Glomerular visceral epithelial cell (primary cell): ENCODE results near the gene AGAP4.
"Not testable (repeated sequence)": the region's sequence is repeated elsewhere in the genome, so short reads cannot be mapped to it uniquely, and the experiment has no call there.

Source experiments
- DNase-seq: peaks from one replicate; pipeline ENCODE4 v3.0.0-alpha.2; 2016; ENCODE audit errors: extremely low spot score

The AGAP4 gene

GRCh38 chr10:45847400-45847799 is at the start of gene AGAP4:
Gene AGAP4 (minus strand): TSS chr10:45847500. CDS start chr10:45847347, 153 bp downstream.
- not testable (repeated sequence) for DNase-seq

DNA sequence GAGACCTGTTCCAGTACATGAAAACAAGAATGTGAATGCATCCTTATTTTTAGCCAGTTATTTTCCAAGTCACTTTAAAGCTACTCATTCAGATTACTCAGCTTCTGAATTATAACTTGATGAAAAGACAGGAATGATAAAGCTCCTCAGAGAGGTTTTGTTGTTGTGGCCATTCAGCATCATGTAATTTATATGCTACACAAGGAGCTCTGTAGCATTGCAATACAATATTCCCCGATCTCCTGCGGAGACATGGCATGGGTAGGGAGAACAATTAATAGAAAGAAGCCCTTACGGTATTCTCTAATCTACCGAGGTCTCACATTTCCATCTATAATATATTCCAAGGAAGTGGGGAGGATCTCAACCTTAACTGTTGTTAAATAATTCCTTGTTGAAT is 43.4 kb upstream of the AGAP4 start:
- not testable (repeated sequence) for DNase-seq

GRCh38 chr10:45889539-45890230 is 42.4 kb upstream of the AGAP4 start:
- not testable (repeated sequence) for DNase-seq

- DNase-seq: not testable (repeated sequence)
Observed at GRCh38 chr10:45882880-45883279, 35.6 kb upstream of the AGAP4 start.

DNA sequence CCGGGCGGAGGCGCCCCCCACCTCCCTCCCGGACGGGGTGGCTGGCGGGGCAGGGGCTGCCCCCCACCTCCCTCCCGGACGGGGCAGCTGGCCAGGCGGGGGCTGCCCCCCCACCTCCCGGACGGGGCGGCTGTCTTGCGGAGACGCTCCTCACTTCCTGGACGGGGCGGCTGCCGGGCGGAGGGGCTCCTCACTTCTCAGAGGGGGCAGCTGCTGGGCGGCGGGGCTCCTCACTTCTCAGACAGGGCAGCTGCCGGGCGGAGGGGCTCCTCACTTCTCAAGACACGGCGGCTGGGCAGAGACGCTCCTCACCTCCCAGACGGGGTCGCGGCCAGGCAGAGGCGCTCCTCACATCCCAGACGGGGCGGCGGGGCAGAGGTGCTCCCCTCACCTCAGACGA is 18.1 kb upstream of the AGAP4 start:
- DNase-seq: not testable (repeated sequence)

- not testable (repeated sequence) for DNase-seq
Observed at GRCh38 chr10:45864264-45864663, 17.0 kb upstream of the AGAP4 start.

DNA sequence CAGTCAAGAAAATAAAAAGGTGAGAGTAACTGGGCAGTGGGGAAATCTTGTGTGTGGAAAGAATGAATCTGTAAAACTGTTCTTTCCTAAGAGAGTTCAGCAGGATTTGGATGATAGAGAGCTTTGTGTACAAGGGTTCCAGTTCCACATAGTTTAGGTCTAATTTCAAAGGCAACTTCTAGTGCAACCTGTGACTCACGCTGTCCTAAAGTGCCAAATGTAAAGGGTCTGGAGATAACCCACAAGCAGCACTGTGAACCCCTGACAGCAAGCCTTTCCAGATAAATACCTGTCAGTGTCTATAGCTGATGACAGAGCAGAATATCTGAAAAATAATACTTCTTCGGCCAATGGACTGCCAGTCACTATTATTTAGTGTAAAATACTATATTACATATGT is 16.3 kb upstream of the AGAP4 start:
- not testable (repeated sequence) for DNase-seq

GRCh38 chr10:45857931-45858330 is 10.6 kb upstream of the AGAP4 start:
- not testable (repeated sequence) for DNase-seq

DNA sequence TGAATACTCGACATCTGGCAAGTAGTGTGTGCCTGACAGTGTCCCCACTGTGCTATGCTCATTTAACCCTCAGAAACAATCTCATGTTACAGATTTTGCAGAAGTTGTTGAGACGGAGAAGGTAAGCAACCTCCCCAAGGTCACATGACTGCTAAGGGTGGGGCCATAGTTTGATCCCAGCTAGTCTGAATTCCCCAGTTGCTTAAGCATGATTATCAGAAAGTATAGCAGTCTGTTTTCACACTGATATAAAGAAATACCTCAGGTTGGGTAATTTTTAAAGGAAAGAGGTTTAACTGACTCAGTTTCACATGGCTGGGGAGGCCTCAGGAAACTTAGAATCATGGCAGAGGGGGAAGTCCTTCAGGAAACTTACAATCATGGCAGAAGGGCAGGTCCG is 1.2 kb upstream of the AGAP4 start:
- not testable (repeated sequence) for DNase-seq

DNA sequence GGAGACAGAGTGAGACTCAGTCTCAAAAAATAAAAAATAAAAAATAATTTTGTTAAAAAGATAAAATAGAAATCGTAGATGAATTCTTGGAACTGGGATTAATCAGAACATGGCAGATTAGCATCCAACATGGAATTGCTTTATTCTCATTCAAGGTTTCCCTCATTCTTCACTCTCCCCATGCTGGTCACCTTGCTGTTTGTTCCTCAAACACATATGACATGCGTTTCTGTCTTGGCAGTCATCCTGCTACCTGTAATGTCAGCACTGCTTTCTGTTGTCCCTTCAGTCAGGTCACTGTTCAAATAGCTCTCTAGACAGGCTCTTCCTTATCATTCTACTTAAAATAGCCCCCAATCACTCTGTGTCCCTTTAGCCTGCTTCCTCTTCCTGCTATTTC is 24.4 kb downstream of the AGAP4 start:
- DNase-seq: not testable (repeated sequence)

DNA sequence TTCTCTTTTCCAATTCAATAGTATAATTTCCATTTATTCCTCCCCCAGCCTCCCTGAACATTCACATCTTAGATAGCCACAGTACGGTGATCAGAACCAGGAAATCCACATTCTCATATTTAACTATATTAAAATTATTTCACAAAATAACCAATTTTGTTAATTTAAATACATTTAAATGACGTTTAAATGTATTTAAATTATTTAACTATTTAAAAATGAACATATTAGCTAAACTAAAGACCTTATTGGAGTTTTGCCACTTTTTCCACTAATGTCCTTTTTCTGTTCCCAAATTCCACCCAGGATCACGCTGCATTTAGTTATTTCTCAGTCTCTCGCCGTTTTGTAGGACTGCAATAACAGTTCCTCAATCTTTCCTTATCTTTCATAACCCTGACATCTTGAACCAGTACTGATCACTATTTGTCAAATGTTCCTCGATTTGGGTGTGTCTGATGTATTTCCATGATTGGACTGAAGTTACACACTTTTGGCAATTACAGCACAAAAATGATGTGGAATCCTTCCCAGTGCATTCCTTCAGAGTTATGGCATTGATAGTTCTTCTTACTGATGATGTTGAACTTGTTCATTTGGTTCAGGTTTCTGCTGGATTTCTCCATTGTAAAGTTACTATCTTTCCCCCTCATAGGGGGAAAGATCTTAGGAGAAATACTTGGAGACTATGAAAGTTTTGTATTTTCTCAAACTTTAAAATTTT is 27.0 kb downstream of the AGAP4 start:
- DNase-seq: not testable (repeated sequence)

- DNase-seq: no peak
Observed at GRCh38 chr10:45819552-45819951, 27.7 kb downstream of the AGAP4 start.

DNA sequence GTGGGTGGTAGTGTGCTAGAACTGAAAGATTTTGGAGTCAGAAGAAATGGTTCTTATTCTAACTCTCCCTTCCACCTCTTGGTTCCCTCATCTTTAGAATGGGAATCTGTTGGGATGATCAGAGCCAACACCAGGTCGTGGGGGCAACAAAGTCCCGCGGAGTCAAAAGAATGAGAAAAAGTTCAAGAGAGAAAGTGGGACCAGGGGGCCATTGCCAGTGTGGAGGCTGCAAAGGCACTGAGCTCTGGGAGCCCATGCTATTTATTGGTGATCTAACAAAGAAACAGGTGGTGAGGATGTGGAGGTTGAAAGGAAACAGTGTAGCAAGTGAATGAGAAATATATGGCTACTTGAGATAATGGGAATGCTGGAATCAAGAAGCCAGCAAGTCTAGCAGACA is 29.4 kb downstream of the AGAP4 start:
- no peak for DNase-seq

GRCh38 chr10:45817130-45817859 is 30.0 kb downstream of the AGAP4 start:
- DNase-seq: no peak

- not testable (repeated sequence) for DNase-seq
Observed at GRCh38 chr10:45814146-45814545, 33.2 kb downstream of the AGAP4 start.

GRCh38 chr10:45812959-45813358 is 34.3 kb downstream of the AGAP4 start:
- DNase-seq: not testable (repeated sequence)

GRCh38 chr10:45811075-45811474 is 36.2 kb downstream of the AGAP4 start:
- no peak for DNase-seq

DNA sequence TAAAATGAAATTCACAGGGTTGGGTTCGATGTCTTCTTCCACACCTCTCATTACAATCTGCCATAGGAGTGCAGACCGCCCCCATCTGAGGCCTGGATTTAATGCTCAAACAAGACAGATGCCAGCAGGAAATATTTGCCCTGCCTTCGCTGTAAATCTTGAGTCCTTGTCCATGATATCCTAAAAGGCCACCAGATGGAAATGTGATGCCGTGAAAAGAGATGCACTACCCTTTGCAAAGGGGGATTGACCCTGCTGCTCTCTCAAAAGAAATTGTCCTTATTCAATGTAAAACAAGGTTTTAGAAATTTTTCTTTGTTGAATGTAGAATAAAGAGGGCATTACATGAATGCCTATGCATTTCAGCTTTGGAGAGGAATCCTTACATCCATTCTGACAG is 37.5 kb downstream of the AGAP4 start:
- DNase-seq: no peak

- DNase-seq: peak; percentile 31
Observed at GRCh38 chr10:45804996-45805395, 42.3 kb downstream of the AGAP4 start.

- DNase-seq: peak; percentile 88
Observed at GRCh38 chr10:45803060-45804010, 44.0 kb downstream of the AGAP4 start.

- not testable (repeated sequence) for DNase-seq
Observed at GRCh38 chr10:45794761-45795160, 52.5 kb downstream of the AGAP4 start.
